ENCODE measurements around the gene SYNE2.
"Not testable (repeated sequence)": the region's sequence is repeated elsewhere in the genome, so short reads cannot be mapped to it uniquely, and the experiment has no call there.

SYNE2 gene

DNA sequence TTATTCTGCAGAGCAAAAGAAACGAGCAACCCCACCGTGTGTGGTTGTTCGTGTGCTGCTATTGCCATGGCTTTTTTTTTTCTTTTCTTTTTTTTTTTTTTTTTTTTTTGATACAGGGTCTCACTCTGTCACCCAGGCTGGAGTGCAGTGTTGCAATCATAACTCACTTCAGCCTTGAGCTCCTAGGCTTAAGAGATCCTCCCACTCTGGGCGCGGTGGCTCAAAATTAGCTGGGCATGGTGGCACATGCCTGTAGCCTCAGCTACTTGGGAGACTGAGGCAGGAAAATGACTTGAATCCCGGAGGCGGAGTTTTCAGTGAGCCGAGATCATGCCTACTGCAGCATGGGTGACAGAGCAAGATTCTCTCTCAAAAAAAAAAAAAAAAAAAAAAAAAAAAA lies 297.1 kb downstream of the SYNE2 start:
- DNase-seq, result no peak

DNA sequence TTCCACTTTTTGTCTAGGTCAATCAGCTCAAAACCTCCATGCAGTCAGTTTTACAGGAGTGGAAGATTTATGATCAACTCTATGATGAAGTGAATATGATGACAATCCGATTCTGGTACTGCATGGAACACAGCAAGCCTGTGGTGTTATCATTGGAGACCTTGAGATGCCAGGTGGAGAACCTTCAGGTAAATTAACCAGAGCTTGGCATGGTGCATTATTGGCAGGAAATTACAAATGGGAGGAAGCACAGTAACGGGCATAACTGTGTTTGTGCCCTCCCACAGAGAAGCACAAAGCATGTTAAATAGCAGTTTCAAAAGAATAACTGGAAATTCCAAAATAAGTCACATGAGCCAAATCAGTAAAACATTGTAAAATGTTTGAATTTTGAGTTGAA lies 305.8 kb downstream of the SYNE2 start:
- DNase-seq, result no peak

DNA sequence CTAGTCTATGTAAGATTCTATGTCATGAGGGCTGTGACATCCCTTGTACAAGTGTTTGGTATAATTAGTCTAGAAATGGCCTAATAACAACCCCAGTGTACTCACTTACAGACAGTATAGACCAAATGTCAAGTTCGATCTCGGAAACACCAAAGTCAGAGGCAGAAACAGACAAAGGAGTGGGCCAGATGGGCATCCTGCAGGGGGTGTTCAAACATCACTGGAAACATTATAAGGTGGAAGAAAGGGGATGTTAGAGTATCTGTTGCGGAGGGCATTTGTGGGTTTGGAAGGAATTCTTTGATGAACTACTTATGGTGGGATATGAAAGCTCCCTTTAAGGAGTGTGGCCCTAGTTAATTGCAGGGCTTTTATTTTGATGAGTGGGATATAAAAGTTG lies 306.8 kb downstream of the SYNE2 start:
- no peak for DNase-seq

DNA sequence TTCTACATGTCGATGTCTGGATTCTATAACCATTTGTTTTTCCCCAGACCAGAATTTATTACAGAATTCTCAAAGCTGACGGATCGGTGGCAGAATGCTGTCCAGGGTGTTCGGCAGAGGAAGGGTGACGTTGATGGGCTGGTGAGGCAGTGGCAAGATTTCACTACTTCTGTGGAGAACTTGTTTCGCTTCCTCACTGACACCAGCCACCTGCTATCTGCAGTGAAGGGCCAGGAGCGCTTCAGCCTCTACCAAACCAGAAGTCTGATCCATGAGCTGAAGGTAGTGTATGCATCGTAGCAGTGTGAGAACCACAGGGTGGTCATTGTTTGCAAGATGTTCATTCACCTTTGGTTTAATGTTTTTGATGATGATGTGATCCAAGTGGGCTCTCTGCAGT lies 317.4 kb downstream of the SYNE2 start:
- no peak for DNase-seq

DNA sequence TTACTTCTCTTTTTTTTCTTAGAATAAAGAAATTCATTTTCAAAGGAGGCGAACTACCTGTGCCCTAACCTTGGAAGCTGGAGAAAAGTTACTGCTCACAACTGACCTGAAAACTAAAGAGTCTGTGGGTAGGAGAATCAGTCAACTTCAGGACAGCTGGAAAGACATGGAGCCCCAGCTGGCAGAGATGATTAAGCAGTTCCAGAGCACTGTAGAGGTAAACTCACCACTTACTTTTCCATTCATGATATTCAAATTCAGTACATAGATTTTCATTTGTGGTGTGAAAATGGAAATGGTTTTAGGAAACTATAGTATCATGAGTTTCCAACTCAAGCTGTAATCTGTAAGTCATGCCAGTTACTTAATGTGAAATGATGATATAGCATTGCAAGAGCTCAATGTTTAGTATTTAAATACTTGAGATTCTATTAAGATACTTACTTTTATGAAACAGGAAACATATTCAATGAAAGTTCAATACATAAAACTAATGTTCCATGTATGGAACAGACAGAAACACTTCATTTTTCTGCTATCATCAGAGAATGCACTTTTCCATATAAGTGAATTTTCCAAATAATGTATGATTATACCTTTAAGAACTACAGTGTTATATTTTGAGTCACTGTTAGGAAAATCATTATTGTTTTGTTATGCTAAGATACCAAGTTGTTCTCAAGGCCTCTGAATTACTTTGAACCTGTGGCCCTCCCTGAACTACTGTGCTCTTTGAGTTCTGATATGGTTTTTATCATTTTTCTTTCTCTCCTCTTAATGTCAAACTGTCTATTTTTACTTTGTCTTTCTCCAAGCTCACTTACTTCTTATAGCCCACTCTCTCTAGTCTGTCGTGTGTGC lies 322.3 kb downstream of the SYNE2 start:
- no peak for DNase-seq

DNA sequence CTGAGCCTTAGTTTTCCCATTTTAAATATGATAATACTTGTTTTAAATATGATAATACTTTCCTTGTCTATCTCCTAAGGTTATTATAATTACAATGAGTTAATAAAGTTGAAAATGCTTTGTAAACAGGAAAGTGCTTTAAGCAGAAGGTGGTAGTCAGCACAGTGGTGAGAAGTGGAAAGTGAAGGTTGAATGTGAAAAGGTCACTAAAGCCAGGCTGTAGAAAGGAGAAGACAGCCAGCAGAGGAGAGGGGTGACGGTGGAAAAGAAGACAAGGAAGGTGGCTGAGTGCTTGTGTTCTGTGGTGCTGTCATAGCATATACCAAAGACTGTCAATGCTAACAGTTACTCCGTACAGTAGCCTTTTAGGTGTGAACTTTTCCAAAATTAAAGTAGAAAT lies 323.5 kb downstream of the SYNE2 start:
- no peak for DNase-seq

DNA sequence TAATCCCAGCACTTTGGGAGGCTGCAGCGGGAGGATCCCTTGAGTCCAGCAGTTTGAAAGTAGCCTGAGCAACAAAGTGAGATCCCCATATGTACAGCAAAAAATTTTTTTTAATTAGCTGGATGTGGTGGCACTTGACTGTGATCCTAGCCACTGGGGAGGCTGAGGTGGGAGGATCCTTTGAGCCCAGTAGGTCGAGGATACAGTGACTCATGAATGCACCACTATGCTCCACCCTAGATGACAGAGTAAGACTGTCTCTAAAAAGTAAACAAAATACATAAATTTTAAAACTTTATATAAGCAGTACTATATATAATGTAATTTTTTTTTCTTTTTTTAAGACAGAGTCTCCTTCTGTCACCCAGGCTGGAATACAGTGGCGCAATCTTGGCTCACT lies 326.0 kb downstream of the SYNE2 start:
- DNase-seq, result no peak

DNA sequence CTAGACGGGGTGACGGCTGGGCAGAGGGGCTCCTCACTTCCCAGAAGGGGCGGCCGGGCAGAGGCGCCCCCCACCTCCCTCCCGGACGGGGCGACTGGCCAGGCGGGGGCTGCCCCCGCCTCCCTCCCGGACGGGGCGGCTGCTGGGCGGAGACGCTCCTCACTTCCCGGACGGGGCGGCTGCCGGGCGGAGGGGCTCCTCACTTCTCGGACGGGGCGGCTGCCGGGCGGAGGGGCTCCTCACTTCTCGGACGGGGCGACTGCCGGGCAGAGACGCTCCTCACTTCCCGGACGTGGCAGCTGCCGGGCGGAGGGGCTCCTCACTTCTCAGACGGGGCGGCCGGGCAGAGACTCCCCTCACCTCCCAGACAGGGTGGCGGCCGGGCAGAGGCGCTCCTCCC lies 330.1 kb downstream of the SYNE2 start:
- not testable (repeated sequence) for DNase-seq

DNA sequence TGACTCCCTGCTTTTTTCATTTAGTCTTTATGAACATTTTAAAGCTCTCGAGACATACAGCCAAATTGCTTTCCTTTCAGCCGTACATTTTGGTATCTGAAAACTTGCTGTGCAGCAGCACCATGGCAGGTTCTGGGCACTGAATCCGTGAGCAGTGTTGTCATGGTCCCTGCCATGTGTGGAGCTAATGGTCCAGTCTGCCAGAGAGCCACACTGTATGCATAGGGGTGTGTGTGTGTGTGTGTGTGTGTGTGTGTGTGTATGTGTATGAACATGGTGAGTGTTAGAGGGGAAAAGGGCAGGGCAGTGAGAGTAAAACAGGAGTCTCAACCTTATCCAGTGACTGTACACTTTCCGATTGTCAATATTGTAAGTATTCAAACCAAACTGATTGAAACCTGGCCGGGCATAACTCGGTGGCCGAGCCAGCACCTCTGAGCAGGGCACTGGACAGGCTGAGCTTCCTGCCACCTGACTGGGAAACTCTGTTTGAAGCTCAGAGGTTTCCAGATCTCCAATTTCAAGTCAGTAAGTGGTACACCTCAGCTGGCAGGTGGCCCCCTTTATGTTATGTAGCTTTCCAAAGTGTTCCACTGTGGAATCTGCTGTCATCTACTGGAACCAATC lies 331.4 kb downstream of the SYNE2 start:
- no peak for DNase-seq

DNA sequence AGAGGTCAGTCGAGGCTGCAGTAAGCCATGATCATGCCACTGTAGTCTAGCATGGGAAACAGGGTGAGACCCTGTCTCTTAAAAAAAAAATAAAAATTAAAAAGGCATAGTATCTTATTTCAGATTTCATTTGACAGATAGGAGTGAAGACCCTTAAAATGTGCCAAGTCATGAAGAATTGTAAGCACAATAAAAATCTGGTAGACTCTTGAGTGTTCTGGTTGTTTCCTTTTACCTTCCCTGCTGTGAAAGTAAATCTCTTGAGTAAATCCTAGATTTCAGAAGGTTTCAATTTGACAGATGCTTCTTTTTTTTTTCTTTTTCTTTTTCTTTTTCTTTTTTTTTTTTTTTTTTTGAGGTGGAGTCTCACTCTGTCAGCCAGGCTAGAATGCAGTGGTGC lies 332.4 kb downstream of the SYNE2 start:
- no peak for DNase-seq

DNA sequence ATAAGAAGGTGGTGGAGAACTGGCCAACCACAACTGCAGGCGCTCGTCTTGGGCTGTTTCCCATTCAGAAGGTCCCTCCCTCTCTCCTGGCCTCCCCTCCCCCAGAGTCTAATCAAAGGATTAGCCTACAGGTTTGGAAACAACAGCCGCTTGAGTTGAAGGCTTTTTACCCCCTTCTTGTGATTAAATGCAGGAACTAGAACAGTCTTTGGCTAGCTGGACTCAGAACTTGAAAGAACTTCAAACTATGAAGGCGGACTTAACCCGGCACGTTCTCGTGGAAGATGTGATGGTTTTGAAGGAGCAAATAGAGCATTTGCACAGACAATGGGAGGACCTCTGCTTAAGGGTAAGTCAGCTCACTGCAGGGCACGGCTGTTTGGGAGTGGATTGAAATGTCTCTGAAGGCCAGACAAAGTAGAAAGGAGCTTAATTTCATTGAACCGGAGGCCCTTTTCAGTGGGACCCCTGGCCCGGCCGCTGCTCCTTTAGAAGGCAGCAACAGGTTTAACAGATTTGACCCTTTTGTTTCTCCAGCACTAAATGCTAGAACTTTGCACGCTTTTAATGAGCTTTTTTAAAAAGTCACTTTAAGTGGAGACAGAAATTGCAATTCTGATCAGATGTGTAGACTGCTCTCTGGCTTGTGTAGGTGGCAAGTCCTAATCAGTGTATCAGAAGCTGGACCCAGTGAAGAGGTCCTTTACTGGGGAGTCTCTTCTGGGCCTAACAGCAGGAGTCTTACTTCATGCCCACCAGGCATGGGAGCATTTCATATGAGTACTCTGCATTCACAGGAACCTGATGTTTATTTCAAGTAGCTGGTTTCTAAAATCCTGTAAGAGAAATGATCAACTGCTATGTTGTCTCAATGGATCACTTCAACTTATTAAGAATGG lies 333.7 kb downstream of the SYNE2 start:
- DNase-seq, result no peak

DNA sequence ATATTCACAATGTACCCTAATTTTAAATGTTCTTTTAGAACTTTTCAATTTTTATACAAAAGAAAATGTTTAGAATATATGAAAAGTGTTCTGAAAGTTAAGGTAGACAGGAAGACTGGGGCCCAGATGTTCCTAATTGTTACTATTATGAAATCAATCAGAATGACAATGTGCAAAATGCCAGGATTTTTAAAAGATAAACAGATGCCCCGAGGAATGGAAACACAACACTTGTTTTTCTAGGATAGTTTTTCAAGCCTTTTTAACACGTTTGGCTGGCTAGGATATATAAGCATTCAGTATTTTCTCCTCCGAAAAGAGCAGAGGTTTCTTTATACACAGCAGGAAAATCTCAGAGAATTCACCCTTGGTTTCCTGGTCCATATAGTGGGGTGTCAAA lies 334.5 kb downstream of the SYNE2 start:
- no peak for DNase-seq

DNA sequence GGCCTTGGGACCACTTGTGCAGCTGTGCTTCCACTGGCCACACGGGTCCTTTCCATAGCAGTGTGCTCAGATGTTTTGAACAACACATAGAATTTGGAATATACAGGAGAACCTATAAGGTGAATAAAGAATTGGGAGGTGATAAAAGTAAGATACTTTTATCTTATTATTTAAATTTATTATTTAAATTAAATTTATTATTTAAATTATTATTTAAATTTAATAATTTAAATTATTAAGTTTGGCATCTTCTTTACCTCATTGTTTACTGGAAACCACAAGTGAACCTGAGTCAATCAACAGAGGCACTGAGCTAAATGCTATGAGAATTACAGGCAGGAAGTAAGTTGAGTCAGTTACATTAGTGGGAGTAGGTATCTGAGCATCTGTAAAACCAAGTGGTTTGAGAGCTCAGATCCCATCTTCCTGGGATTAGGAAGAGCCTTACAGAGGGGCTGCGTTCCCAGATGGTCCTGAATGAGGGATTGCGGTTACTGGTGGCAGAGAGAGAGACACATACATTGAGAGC lies 338.2 kb downstream of the SYNE2 start:
- no peak for DNase-seq

DNA sequence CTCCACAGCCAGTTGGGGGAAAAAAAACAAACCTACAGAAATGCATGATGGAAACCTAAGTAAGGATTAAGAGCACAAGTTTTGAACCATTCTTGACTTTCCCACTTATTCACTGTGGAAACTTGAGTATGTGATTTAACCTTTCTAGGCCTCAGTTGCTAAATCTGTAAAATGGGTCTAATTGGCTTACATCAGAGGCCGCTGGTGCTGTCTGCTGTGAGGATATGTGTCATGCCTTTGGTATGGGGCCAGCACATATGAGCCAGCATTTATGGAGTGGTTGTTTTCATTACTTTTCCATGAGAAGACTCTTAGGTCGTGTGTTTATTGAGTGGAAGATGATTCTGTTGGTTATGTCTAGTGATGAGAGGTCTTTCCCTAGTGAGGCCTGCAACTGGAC lies 339.0 kb downstream of the SYNE2 start:
- DNase-seq, result no peak

DNA sequence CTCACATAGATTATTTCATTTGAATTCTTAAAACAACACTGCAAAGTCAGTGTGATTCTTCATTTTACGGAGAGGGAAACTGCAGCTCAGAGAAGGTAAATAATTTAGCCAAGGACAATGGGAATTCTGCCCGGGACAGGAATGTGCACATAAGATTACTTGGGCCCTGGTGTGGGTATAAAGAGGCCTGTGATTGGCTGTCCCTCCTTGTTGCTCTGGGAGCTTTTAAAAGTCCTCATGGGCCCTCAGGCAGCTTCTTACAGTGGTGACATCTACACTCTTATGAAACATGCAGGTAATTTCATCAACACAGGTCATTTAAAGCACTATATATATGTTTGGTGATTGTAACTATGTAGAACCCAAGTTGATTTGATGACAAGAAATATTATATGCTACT lies 341.0 kb downstream of the SYNE2 start:
- DNase-seq, result no peak

DNA sequence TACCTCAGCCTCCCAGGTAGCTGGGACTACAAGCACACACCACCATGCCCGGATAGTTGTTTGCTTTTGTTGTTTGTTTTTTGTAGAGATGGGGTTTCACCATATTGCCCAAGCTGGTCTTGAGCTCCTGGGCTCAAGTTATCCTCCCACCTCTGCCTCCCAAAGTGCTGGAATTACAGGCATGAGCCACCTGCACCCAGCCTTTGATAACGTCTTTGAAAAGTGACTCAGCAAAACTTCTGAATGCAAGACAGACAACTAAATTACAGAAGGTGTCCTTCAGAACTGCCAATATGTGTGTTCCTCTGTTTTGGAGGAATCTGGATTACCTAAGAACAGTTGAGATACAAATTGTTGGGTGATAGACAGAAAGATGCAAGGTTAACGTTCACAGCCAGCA lies 341.6 kb downstream of the SYNE2 start:
- DNase-seq, result no peak

DNA sequence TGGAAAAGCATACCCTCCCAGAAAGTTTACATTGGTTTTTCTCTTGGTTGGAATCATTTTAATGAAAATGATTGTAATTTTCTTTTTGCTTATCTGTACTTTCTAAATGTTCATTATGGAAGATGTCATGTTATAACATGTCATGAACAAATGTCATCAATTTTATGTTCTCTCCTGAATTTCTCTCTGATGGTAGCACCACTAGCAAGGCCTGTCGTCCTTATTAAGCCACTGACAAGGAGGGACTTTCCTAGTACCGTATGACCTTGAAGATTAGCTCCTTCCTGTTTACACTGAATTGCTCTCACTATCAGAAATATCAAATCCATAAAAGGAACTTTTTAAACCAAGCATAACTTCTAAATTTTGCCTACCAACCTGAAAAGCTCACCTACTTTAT lies 342.4 kb downstream of the SYNE2 start:
- DNase-seq, result no peak

DNA sequence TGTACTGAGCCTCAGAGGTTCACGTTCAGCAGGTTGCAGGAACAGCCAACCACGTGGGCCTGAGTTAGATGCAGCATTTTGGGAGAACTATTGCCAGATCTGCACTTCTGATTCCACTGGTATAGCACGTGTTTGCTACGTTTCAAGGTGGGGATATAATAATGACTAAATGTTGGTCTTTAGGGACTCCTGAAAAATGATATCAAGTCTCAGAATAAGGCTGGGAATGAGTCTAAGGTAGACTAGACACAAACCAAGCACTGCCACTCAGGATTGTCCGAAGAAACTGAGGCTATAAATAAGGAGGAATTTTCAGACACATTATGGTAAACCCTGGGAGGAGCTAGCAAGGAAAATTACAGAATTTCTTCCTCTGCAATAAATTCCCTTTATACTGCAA lies 343.3 kb downstream of the SYNE2 start:
- DNase-seq, result no peak

DNA sequence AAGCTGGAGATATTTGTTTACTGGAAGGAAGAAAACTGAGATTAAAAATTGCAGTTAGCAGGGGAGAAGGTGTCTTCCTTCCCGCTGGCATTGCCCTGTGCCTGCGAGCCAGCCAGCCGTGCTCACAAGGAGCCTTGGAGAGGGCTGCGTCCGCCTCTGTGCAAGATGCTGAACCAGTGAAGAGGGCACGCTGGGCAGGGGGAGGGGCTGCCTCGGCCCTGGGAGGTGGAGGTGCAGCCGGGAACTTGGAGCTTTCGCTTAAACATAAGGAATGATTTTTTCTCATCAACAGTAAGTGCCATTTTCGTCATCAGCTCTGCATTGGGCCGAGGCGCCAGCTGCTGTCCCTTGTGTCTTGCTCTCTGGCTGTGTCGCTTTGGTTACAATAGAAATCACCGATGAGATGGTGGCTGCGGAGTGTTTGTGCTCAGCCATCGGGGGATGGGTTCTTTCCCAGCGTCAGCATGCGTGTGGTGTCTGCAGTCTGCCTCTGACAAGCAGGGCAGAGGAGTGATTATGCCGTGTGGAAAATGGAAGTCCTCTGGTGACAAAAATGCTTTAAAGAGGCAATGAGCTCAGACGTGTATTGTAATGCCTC lies 344.1 kb downstream of the SYNE2 start:
- DNase-seq, result no peak

DNA sequence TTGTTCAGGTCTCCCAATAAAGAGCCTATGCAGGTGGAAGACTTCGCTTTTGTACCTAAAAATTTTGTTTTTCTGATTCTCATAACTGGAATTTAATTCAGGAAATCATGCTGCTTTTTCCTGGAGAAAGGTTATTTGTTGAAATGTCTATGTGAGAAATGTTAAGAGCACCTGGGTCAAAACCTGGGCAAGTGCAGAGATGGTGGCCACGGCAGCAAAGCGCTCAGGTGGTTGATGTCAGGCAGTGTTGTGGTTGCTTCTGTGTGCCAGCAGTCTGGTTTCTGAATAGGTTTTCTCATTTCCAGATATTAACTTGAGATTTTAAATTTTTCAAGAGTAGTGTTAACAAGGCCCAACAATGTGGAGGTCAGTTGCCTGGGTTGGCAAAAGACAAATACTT lies 345.2 kb downstream of the SYNE2 start:
- no peak for DNase-seq

DNA sequence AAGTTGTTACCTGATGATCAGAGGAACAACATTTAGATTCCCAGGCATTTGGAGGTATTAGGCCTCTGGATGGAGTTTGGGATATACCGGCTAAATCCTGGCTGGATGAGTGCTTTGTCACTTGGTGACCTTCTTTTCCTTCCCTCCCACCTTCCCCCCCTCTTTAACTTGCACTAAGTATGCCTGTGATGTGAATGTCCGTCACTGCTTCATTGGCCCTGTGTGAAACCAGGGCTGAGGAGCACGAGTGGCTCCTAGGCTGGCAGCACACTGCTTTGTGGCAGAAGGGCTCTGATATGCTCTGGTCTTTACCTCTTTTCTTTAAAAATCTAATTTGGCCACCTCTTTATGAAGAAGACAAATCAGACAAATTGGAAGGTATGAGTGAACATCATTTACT lies 345.7 kb downstream of the SYNE2 start:
- DNase-seq, result no peak

DNA sequence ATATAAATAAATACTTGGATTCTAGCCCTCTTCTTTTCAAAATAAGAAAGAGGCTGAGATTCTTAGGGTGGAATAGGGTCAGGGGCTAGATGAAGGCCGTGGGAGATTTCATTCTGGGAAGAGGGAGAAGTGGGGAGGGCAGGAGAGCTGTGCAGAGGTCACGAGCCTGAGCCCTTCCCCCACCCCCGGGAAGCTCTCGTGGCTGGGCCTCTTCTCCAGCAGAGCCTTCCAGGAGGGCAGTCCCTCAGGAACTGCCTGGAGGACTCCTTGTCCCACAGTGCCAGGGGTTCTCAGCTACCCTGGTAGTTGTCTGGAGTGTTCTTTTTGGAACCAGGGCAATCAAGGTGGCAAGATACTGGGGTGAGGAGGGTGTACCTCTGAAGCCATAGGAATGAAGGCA lies 347.4 kb downstream of the SYNE2 start:
- DNase-seq, result no peak

DNA sequence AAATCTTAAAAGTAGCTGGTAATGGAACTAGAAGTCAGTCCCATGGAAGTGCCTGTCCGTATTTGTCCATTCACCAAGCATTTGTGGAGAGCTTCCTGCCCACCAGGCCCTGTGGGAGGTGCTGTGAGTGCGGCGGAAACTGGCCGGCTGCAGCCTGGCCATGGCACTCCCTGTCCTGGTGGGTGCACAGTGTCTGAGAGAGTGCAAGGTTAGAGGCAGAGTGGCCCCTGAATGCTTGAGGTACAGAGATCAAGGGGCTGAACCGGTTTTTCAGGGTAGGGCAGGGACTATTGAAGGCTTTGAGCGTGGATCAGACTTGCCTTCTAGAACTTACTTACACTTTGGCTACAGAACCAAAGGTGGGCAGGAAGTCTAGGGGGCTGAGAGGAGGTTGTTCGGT lies 348.5 kb downstream of the SYNE2 start:
- no peak for DNase-seq

Measured in effector CD8-positive, alpha-beta T cell (primary cell).